H9 (cell line): Measurements from ENCODE around the gene GABRR3. TPM values are rescaled to one million over a fixed set of nuclear protein-coding genes. Genes with fewer than 3 reads are reported as not detected.

Source experiments
- DNase-seq: peaks from one replicate; pipeline ENCODE4 v3.0.0-alpha.2; 2017
- H2AFZ ChIP-seq: one replicate; pipeline ENCODE4 v1.6.1; 2013; ENCODE audit warnings: mild to moderate bottlenecking, low read length, control low read depth, moderate library complexity
- H2AK5ac ChIP-seq: 2 replicates; pipeline ENCODE4 v1.6.1; 2013; ENCODE audit warnings: low read length, control low read depth, mixed read lengths; ENCODE audit not compliant: insufficient read length
- H2BK120ac ChIP-seq: one replicate; pipeline ENCODE4 v1.6.1; 2013; ENCODE audit warnings: low read depth, mild to moderate bottlenecking, low read length, control low read depth, inconsistent platforms; ENCODE audit not compliant: poor library complexity, severe bottlenecking
- H2BK12ac ChIP-seq: 2 replicates; pipeline ENCODE4 v1.6.1; 2013; ENCODE audit warnings: low read length, control low read depth, mixed read lengths, low read depth; ENCODE audit not compliant: insufficient read length
- H2BK15ac ChIP-seq: 2 replicates; pipeline ENCODE4 v1.6.1; 2013; ENCODE audit warnings: low read depth, low read length, control low read depth
- H2BK20ac ChIP-seq: one replicate; pipeline ENCODE4 v1.6.1; 2013; ENCODE audit warnings: low read depth, mild to moderate bottlenecking, low read length, control low read depth, inconsistent platforms; ENCODE audit not compliant: poor library complexity, severe bottlenecking
- H2BK5ac ChIP-seq: 2 replicates; pipeline ENCODE4 v1.6.1; 2013; ENCODE audit warnings: low read length, control low read depth, mixed read lengths; ENCODE audit not compliant: insufficient read length
- H3K14ac ChIP-seq: 2 replicates; pipeline ENCODE4 v1.6.1; 2013; ENCODE audit warnings: low read length, control low read depth; ENCODE audit not compliant: insufficient read depth
- H3K18ac ChIP-seq: 2 replicates; pipeline ENCODE4 v1.6.1; 2013; ENCODE audit warnings: low read depth, mild to moderate bottlenecking, mixed read lengths, low read length, control low read depth; ENCODE audit not compliant: insufficient read length
- H3K23ac ChIP-seq: 2 replicates; pipeline ENCODE4 v1.6.1; 2013; ENCODE audit warnings: low read length, control low read depth, mixed read lengths, low read depth; ENCODE audit not compliant: insufficient read length
- H3K23me2 ChIP-seq: 2 replicates; pipeline ENCODE4 v1.6.1; 2013; ENCODE audit warnings: low read depth, mild to moderate bottlenecking, mixed read lengths, low read length, control low read depth; ENCODE audit not compliant: insufficient read length, poor library complexity, severe bottlenecking
- H3K27ac ChIP-seq: 2 replicates; pipeline ENCODE4 v1.5.1; 2013; ENCODE audit warnings: low read length, control low read depth, mixed read lengths, low read depth; ENCODE audit not compliant: insufficient read length
- H3K27me3 ChIP-seq: 2 replicates; pipeline ENCODE4 v1.6.1; 2013; ENCODE audit warnings: low read length, control low read depth, inconsistent platforms; ENCODE audit not compliant: insufficient read depth
- H3K4ac ChIP-seq: 2 replicates; pipeline ENCODE4 v1.6.1; 2013; ENCODE audit warnings: low read depth, mild to moderate bottlenecking, control low read depth, inconsistent platforms, low read length, moderate library complexity
- H3K4me1 ChIP-seq: 2 replicates; pipeline ENCODE4 v1.6.1; 2013; ENCODE audit warnings: low read length, control low read depth, inconsistent platforms; ENCODE audit not compliant: insufficient read depth
- H3K4me2 ChIP-seq: 2 replicates; pipeline ENCODE4 v1.6.1; 2013; ENCODE audit warnings: low read length, control low read depth, mixed read lengths; ENCODE audit not compliant: insufficient read length, insufficient read depth
- H3K56ac ChIP-seq: 2 replicates; pipeline ENCODE4 v1.6.1; 2013; ENCODE audit warnings: low read depth, mild to moderate bottlenecking, mixed read lengths, low read length, control low read depth; ENCODE audit not compliant: insufficient read length
- H3K79me1 ChIP-seq: 2 replicates; pipeline ENCODE4 v1.6.1; 2013; ENCODE audit warnings: low read depth, mild to moderate bottlenecking, moderate library complexity, low read length, control low read depth, inconsistent platforms; ENCODE audit not compliant: insufficient read depth, poor library complexity, severe bottlenecking
- H3K79me2 ChIP-seq: 2 replicates; pipeline ENCODE4 v1.6.1; 2013; ENCODE audit warnings: low read length, control low read depth, inconsistent platforms; ENCODE audit not compliant: insufficient read depth
- H3K9ac ChIP-seq: 2 replicates; pipeline ENCODE4 v1.6.1; 2013; ENCODE audit warnings: low read length, control low read depth, mixed read lengths; ENCODE audit not compliant: insufficient read length; ENCODE audit errors: extremely low read depth
- H3K9me3 ChIP-seq: one replicate; pipeline ENCODE4 v1.6.1; 2013; ENCODE audit warnings: low read depth, low read length, inconsistent platforms; ENCODE audit not compliant: control insufficient read depth
- H3T11ph ChIP-seq: one replicate; pipeline ENCODE4 v1.6.1; 2013; ENCODE audit warnings: mild to moderate bottlenecking, low read length, control low read depth, inconsistent platforms
- H4K20me1 ChIP-seq: one replicate; pipeline ENCODE4 v1.6.1; 2013; ENCODE audit not compliant: control insufficient read depth, insufficient read length, insufficient read depth
- H4K5ac ChIP-seq: 2 replicates; pipeline ENCODE4 v1.6.1; 2013; ENCODE audit warnings: low read depth, mild to moderate bottlenecking, mixed read lengths, low read length, control low read depth; ENCODE audit not compliant: insufficient read length
- H4K8ac ChIP-seq: replicated peaks from 2 replicates; pipeline ENCODE4 v1.6.1; 2013; ENCODE audit warnings: low read length, control low read depth, mixed read lengths, low read depth; ENCODE audit not compliant: insufficient read length
- H4K91ac ChIP-seq: 2 replicates; pipeline ENCODE4 v1.6.1; 2013; ENCODE audit warnings: low read depth, mild to moderate bottlenecking, moderate library complexity, mixed read lengths, low read length, control low read depth; ENCODE audit not compliant: insufficient read length
- H3K27ac Mint-ChIP-seq, 3 experiments: 2 replicates in 2 of 3; 3 replicates in 1 of 3; pipeline ENCODE4 v1.8.0; 2020 to 2021; ENCODE audit warnings: mixed read lengths in 3 of 3, mild to moderate bottlenecking in 1 of 3, moderate library complexity in 1 of 3
- H3K27me3 Mint-ChIP-seq: 2 replicates; pipeline ENCODE4 v1.8.0; 2021; ENCODE audit warnings: low read depth, mild to moderate bottlenecking, moderate library complexity, mixed read lengths
- H3K36me3 Mint-ChIP-seq, 3 experiments: 2 replicates in 2 of 3; 3 replicates in 1 of 3; pipeline ENCODE4 v1.8.0; 2020 to 2021; ENCODE audit warnings: low read depth in 3 of 3, mixed read lengths in 3 of 3; ENCODE audit not compliant: insufficient read depth in 1 of 3
- H3K4me1 Mint-ChIP-seq, 2 experiments: 2 replicates each; pipeline ENCODE4 v1.8.0; 2020; ENCODE audit warnings: mixed read lengths in 2 of 2
- H3K4me3 Mint-ChIP-seq, 2 experiments: 2 replicates in 1 of 2; 3 replicates in 1 of 2; pipeline ENCODE4 v1.8.0; 2020 to 2021; ENCODE audit warnings: mild to moderate bottlenecking in 2 of 2, mixed read lengths in 2 of 2, moderate library complexity in 1 of 2
- H3K9me3 Mint-ChIP-seq, 2 experiments: 2 replicates in 1 of 2; 3 replicates in 1 of 2; pipeline ENCODE4 v1.8.0; 2020; ENCODE audit warnings: mild to moderate bottlenecking in 2 of 2, mixed read lengths in 2 of 2, moderate library complexity in 1 of 2
- CTCF ChIP-seq: fragments of 200-600 bp; sonication (generic); conservative IDR thresholded peaks from 3 replicates; pipeline ENCODE4 v1.8.0; 2021; ENCODE audit warnings: antibody characterized with exemption, mild to moderate bottlenecking
- WGBS: extraction: QIAGEN DNeasy Blood & Tissue Kit; methylation state at CpG from one replicate; pipeline ENCODE4 v1.1.7; 2013; ENCODE audit warnings: missing lambda C conversion rate, low lambda C conversion rate, mixed read lengths; ENCODE audit not compliant: insufficient read length; ENCODE audit errors: extremely low coverage; 5-methylcytosine and 5-hydroxymethylcytosine counted together
- total RNA-seq: library from RNA; stranded (reverse); gene quantifications from 2 replicates; pipeline ENCODE4 v1.2.1, GENCODE V29; 2021

Gene GABRR3
- total RNA-seq, 1 experiment from 2014 or later: not detected

- no peak overlapping the region for H2BK15ac ChIP-seq
- H2BK120ac ChIP-seq: no peak overlapping the region
- no peaks in the 10 kb centered on the region for H4K20me1 ChIP-seq
- H3K27ac ChIP-seq: no peak overlapping the region
- no peak overlapping the region for H3K9ac ChIP-seq
- no peak overlapping the region for H2AFZ ChIP-seq
- H4K8ac ChIP-seq: no peak overlapping the region
- no peaks in the 10 kb centered on the region for H3K79me1 ChIP-seq
- no peak overlapping the region for H2BK12ac ChIP-seq
- no peak overlapping the region for H3K56ac ChIP-seq
- no peaks in the 10 kb centered on the region for H3K36me3 Mint-ChIP-seq
- H3K23ac ChIP-seq: no peak overlapping the region
- H3K4me2 ChIP-seq: no peak overlapping the region
- no peaks in the 10 kb centered on the region for H3K23me2 ChIP-seq
- TF ChIP-seq CTCF: no peak
- no peaks in the 10 kb centered on the region for H3K4me1 ChIP-seq
- H3K79me2 ChIP-seq: no peaks in the 10 kb centered on the region
- no peak overlapping the region for H4K91ac ChIP-seq
- no peak overlapping the region for H3K27ac Mint-ChIP-seq
- no peak for DNase-seq
- no peak overlapping the region for H3K14ac ChIP-seq
- H2AK5ac ChIP-seq: no peak overlapping the region
- no peaks in the 10 kb centered on the region for H3K27me3 Mint-ChIP-seq
- H2BK20ac ChIP-seq: no peak overlapping the region
- H4K5ac ChIP-seq: no peak overlapping the region
- no peak overlapping the region for H3K18ac ChIP-seq
- no CpG with 5 or more reads among the region's 1 CpG for WGBS
- H3K9me3 ChIP-seq: no peaks in the 10 kb centered on the region
- no peaks in the 10 kb centered on the region for H3K9me3 Mint-ChIP-seq
- no peak overlapping the region for H3T11ph ChIP-seq
- no peak overlapping the region for H2BK5ac ChIP-seq
- no peaks in the 10 kb centered on the region for H3K27me3 ChIP-seq
- no peak overlapping the region for H3K4me3 Mint-ChIP-seq
- H3K4ac ChIP-seq: no peak overlapping the region
- peaks cover 5 to 11% of the 10 kb centered on the region in 2 experiments for H3K4me1 Mint-ChIP-seq
Measured at GRCh38 chr3:98057631-98058030, 22.5 kb upstream of the GABRR3 start.
